B cell (primary cell): Measurements from ENCODE around the gene MRTFB.

ENCODE experiments used
- CTCF ChIP-seq: fragments of 200-600 bp; IDR thresholded peaks from one replicate; pipeline ENCODE4 v1.8.0; 2022; ENCODE audit warnings: antibody characterized with exemption, mild to moderate bottlenecking
- EZH2 ChIP-seq: IDR thresholded peaks from 2 replicates; pipeline ENCODE4 v1.6.1; 2012; ENCODE audit warnings: borderline replicate concordance, low read depth, mild to moderate bottlenecking, moderate library complexity, low read length; ENCODE audit not compliant: insufficient read depth, poor library complexity, severe bottlenecking

- TF ChIP-seq CTCF (no peak), EZH2 (no peak)
Observed at GRCh38 chr16:14050291-14051027, 20.7 kb upstream of the MRTFB start.
